GM12891 (cell line): ENCODE data around the gene RFX2.

Source experiments
- DNase-seq: peaks from one replicate; pipeline ENCODE4 v3.0.0; 2011; ENCODE audit warnings: low spot score; ENCODE audit not compliant: insufficient read length
- FAIRE-seq: peaks from 2 replicates; lab custom pipeline; 2011; peaks lifted over from hg19 to GRCh38; lab: Jason Lieb, UNC
- PAX5 ChIP-seq: IDR thresholded peaks from 2 replicates; pipeline ENCODE4 v1.6.1; 2011; ENCODE audit warnings: low read length, moderate library complexity, mild to moderate bottlenecking; ENCODE audit not compliant: insufficient read depth, severe bottlenecking
- POLR2A ChIP-seq: IDR thresholded peaks from 2 replicates; pipeline ENCODE4 v1.6.1; 2011; ENCODE audit warnings: low read depth, low read length, control low read depth
- POLR2AphosphoS5 ChIP-seq: IDR thresholded peaks from 2 replicates; pipeline ENCODE4 v1.6.1; 2011; ENCODE audit warnings: low read depth, low read length, control low read depth
- POU2F2 ChIP-seq: IDR thresholded peaks from 2 replicates; pipeline ENCODE4 v1.6.1; 2011; ENCODE audit warnings: low read depth, mild to moderate bottlenecking, control low read depth, low read length, moderate library complexity
- SPI1 ChIP-seq: IDR thresholded peaks from 2 replicates; pipeline ENCODE4 v1.6.1; 2011; ENCODE audit warnings: low read depth, low read length, control low read depth
- TAF1 ChIP-seq: IDR thresholded peaks from 2 replicates; pipeline ENCODE4 v1.6.1; 2011; ENCODE audit warnings: low read depth, low read length, control low read depth

The RFX2 gene

GRCh38 chr19:5996623-5997320, 113.5 kb downstream of the RFX2 start:
- DNase-seq (no peak), FAIRE-seq (no peak)
- TF ChIP-seq POU2F2, result no peak
- TF ChIP-seq TAF1, result no peak
- TF ChIP-seq POLR2AphosphoS5, result no peak
- no peak for TF ChIP-seq SPI1
- no peak for TF ChIP-seq POLR2A
- no peak for TF ChIP-seq PAX5

DNA sequence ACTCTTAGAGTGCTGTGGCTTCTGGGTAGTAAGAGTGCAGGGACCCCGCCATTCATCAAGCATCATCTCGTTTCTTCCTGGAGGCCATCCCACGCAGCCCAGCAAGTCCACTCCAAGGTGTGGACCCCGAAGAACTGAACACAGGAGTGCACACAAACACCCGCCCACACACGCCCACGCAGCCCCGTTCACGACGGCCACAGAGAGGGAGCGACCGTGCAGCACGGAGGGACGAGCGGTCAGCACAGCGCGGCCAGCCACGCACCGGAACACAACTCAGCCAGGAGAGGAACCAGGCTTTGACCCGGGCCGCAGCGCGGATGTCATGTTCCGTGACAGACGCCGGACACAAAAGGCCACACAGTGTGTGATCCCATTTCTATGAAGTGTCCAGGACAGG, 114.2 kb downstream of the RFX2 start:
- DNase-seq (no peak), FAIRE-seq (no peak)
- TF ChIP-seq PAX5 (no peak), TAF1 (no peak), POLR2AphosphoS5 (no peak), SPI1 (no peak), POU2F2 (no peak), POLR2A (no peak)

- TF ChIP-seq POLR2A (no peak), PAX5 (no peak), POLR2AphosphoS5 (no peak), TAF1 (no peak), POU2F2 (no peak), SPI1 (no peak)
- FAIRE-seq (no peak), DNase-seq (no peak)
Measured at GRCh38 chr19:5995606-5996005, 114.7 kb downstream of the RFX2 start.

DNA sequence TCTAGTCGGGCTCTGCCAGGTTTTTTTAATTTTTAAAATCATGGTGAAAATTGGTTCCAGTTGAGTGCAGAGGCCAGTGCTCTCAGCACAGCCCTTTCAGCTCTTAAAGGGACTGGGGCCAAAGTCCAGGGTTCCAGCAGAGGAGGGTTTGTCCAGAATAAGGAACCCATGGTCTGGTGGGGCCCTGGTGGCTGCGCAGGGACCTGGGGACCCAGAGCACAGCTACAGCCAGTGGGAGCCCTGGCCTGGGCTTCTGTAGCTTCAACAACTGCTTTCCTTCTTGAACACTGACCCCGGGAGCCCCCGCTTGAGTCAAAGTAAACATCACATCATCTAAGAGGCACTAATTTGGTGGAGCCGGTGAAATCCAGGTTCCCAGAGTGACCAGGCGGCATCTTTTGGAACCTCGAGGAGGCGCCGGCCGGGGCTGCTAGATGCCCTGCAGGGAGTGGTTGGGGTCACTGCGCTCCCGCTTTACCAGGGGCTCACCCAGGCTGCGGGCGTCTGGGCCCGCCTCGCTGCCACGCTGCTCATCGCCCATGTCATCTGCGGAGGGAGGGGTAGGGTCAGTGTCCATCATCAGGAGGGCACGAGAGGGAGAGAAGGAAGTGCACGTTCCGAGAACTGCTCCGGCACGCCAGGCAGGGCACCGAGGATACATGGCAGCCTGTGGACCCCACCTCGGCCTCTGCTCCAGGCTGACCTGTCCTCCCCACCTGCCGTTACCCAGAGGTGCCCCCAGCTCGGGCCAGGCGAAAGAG, 115.7 kb downstream of the RFX2 start:
- FAIRE-seq, result no peak
- no peak for TF ChIP-seq SPI1

GRCh38 chr19:5993648-5994358, 116.5 kb downstream of the RFX2 start:
- no peak for TF ChIP-seq POLR2A
- TF ChIP-seq SPI1, result no peak
- TF ChIP-seq PAX5, result no peak
- FAIRE-seq (no peak), DNase-seq (no peak)

More for the DNA sequence above, 115.7 kb downstream of the RFX2 start:
- no peak for DNase-seq

GRCh38 chr19:5993201-5993600, 117.1 kb downstream of the RFX2 start:
- FAIRE-seq, result no peak

DNA sequence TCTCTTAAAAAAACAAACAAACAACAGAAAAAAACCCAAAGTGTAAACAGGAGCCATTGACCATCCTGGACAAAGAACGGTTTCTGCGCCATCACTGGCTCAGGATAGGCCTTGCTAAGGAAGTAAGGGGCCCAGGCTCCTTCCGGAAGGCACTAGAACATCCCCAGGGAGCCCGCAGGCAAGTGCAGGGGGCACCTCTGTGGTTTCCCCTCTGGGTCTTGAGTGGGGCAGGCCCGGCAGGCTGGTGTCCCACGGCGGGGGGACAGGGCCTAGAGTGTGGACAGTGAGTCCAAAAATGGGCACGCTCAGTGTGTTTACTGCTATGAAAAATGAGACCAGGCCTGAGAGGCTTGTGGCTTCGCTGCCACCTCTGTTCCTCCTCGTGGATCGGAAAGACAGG, 117.5 kb downstream of the RFX2 start:
- TF ChIP-seq SPI1 (no peak), PAX5 (no peak)
- FAIRE-seq, result no peak
- no peak for DNase-seq

More at GRCh38 chr19:5993201-5993600, 117.1 kb downstream of the RFX2 start:
- TF ChIP-seq TAF1 (no peak), POLR2A (no peak), SPI1 (no peak), POU2F2 (no peak), PAX5 (no peak), POLR2AphosphoS5 (no peak)
- DNase-seq, result no peak

DNA sequence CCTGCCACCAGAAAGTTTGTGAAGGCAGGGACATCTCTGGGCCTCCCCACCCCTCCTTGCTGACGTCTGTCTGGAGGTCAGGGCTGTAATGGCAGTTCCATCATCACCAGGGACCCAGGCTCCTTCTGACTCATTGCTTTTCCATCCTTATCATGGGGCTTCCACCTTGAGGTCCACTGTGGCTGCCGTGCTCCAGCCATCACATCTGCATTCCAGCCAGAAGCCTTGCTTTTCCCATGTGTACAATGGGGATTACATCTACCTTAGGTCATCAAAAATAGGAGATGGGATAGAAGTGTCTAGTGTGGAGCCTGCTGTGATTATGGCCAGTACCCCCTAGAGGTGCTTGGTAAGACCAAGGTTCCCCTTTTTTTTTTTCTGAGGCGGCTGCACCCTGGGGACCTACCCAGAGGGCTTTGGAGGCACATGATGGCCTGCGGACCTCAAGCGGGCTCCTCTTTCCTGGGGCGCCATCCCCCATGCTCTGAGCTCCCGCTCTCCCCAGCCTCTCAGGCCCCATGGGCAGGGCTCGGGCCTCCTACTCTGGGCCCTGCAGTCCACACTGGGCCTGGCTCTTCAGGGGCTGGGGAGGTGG, 119.0 kb downstream of the RFX2 start:
- no peak for FAIRE-seq
- no peak for DNase-seq
- TF ChIP-seq PAX5, result no peak
- no peak for TF ChIP-seq POU2F2
- TF ChIP-seq TAF1, result no peak
- no peak for TF ChIP-seq POLR2A
- TF ChIP-seq SPI1, result no peak
- no peak for TF ChIP-seq POLR2AphosphoS5

- FAIRE-seq (no peak), DNase-seq (no peak)
- TF ChIP-seq SPI1 (0 out of 2 replicates have a peak, but pooled peaks have one; percentile 6), POU2F2 (no peak)
Measured at GRCh38 chr19:5990289-5990797, 120.0 kb downstream of the RFX2 start.
